HEK293 (cell line): ENCODE data around the gene PROX1.

Experiments
- GLIS2 ChIP-seq: fragments of 450-650 bp; formaldehyde crosslinking; IDR thresholded peaks from 2 replicates; pipeline ENCODE4 v1.5.1; 2016; ENCODE audit warnings: missing biosample characterization, missing genetic modification characterization
- HOXA7 ChIP-seq: sonication (generic); formaldehyde crosslinking; IDR thresholded peaks from 2 replicates; pipeline ENCODE4 v1.8.1; 2022; ENCODE audit warnings: missing genetic modification reagents, borderline replicate concordance
- KLF10 ChIP-seq: fragments of 450-650 bp; IDR thresholded peaks from 2 replicates; pipeline ENCODE4 v1.5.1; 2018; ENCODE audit warnings: missing biosample characterization, mild to moderate bottlenecking, missing genetic modification characterization
- MEIS1 ChIP-seq: sonication (generic); formaldehyde crosslinking; IDR thresholded peaks from 2 replicates; pipeline ENCODE4 v1.8.1; 2022; ENCODE audit warnings: missing genetic modification reagents, mild to moderate bottlenecking, borderline replicate concordance
- MYNN ChIP-seq: fragments of 450-650 bp; formaldehyde crosslinking; IDR thresholded peaks from 2 replicates; pipeline ENCODE4 v1.5.1; 2016; ENCODE audit warnings: missing biosample characterization, missing genetic modification characterization, borderline replicate concordance
- MZF1 ChIP-seq: fragments of 450-650 bp; formaldehyde crosslinking; IDR thresholded peaks from 2 replicates; pipeline ENCODE4 v1.5.1; 2017; ENCODE audit warnings: missing biosample characterization, missing genetic modification characterization, borderline replicate concordance
- PRDM10 ChIP-seq: fragments of 450-650 bp; formaldehyde crosslinking; IDR thresholded peaks from 2 replicates; pipeline ENCODE4 v1.5.1; 2016; ENCODE audit warnings: missing biosample characterization, missing genetic modification characterization
- RBAK ChIP-seq: fragments of 450-650 bp; formaldehyde crosslinking; IDR thresholded peaks from 2 replicates; pipeline ENCODE4 v1.5.1; 2016; ENCODE audit warnings: missing biosample characterization, missing genetic modification characterization
- TCF7L2 ChIP-seq: IDR thresholded peaks from 2 replicates; pipeline ENCODE4 v1.6.1; 2011; ENCODE audit warnings: low read depth, mild to moderate bottlenecking, inconsistent platforms, low read length, moderate library complexity, borderline replicate concordance
- ZBTB6 ChIP-seq: fragments of 450-650 bp; formaldehyde crosslinking; IDR thresholded peaks from 2 replicates; pipeline ENCODE4 v1.5.1; 2017; ENCODE audit warnings: missing biosample characterization, missing genetic modification characterization
- ZNF112 ChIP-seq: fragments of 450-650 bp; formaldehyde crosslinking; IDR thresholded peaks from 2 replicates; pipeline ENCODE4 v1.5.0; 2017; ENCODE audit warnings: missing biosample characterization, missing genetic modification characterization
- ZNF16 ChIP-seq: fragments of 450-650 bp; formaldehyde crosslinking; IDR thresholded peaks from 2 replicates; pipeline ENCODE4 v1.5.1; 2016; ENCODE audit warnings: low read depth, missing biosample characterization, missing genetic modification characterization
- ZNF302 ChIP-seq: fragments of 450-650 bp; formaldehyde crosslinking; IDR thresholded peaks from 2 replicates; pipeline ENCODE4 v1.5.1; 2016; ENCODE audit warnings: missing biosample characterization, missing genetic modification characterization, low read depth
- ZNF324 ChIP-seq: fragments of 450-650 bp; formaldehyde crosslinking; IDR thresholded peaks from 2 replicates; pipeline ENCODE4 v1.5.1; 2016; ENCODE audit warnings: missing biosample characterization, missing genetic modification characterization
- ZNF394 ChIP-seq: fragments of 450-650 bp; formaldehyde crosslinking; IDR thresholded peaks from 2 replicates; pipeline ENCODE4 v1.5.1; 2016; ENCODE audit warnings: missing biosample characterization, missing genetic modification characterization, mild to moderate bottlenecking, moderate library complexity, borderline replicate concordance
- ZNF404 ChIP-seq: fragments of 450-650 bp; formaldehyde crosslinking; IDR thresholded peaks from 2 replicates; pipeline ENCODE4 v1.5.1; 2017; ENCODE audit warnings: missing biosample characterization, missing genetic modification characterization
- ZNF449 ChIP-seq: fragments of 450-650 bp; formaldehyde crosslinking; IDR thresholded peaks from 2 replicates; pipeline ENCODE4 v1.5.1; 2017; ENCODE audit warnings: missing biosample characterization, mild to moderate bottlenecking, missing genetic modification characterization, moderate library complexity
- ZNF473 ChIP-seq: fragments of 450-650 bp; formaldehyde crosslinking; IDR thresholded peaks from 2 replicates; pipeline ENCODE4 v1.5.1; 2017; ENCODE audit warnings: missing biosample characterization, missing genetic modification characterization
- ZNF610 ChIP-seq: fragments of 450-650 bp; formaldehyde crosslinking; IDR thresholded peaks from 2 replicates; pipeline ENCODE4 v1.5.1; 2016; ENCODE audit warnings: missing biosample characterization, missing genetic modification characterization, borderline replicate concordance
- ZNF677 ChIP-seq: fragments of 450-650 bp; IDR thresholded peaks from 2 replicates; pipeline ENCODE4 v1.5.0; 2018; ENCODE audit warnings: missing biosample characterization, mild to moderate bottlenecking, missing genetic modification characterization, moderate library complexity
- ZNF704 ChIP-seq: fragments of 450-650 bp; formaldehyde crosslinking; IDR thresholded peaks from 2 replicates; pipeline ENCODE4 v1.5.1; 2016; ENCODE audit warnings: missing biosample characterization, missing genetic modification characterization
- ZNF768 ChIP-seq: fragments of 450-650 bp; formaldehyde crosslinking; IDR thresholded peaks from 2 replicates; pipeline ENCODE4 v1.5.1; 2018; ENCODE audit warnings: missing biosample characterization, mild to moderate bottlenecking, missing genetic modification characterization
- ZSCAN18 ChIP-seq: fragments of 450-650 bp; formaldehyde crosslinking; IDR thresholded peaks from 2 replicates; pipeline ENCODE4 v1.5.1; 2016; ENCODE audit warnings: missing biosample characterization, missing genetic modification characterization
- TF ChIP-seq, protein P1 (sequence below): fragments of 450-650 bp; formaldehyde crosslinking; IDR thresholded peaks from 2 replicates; pipeline ENCODE4 v1.5.1; 2016; ENCODE audit warnings: missing biosample characterization, missing genetic modification characterization
- TF ChIP-seq, protein P2 (sequence below): fragments of 450-650 bp; formaldehyde crosslinking; IDR thresholded peaks from 2 replicates; pipeline ENCODE4 v1.5.1; 2016; ENCODE audit warnings: missing biosample characterization, missing genetic modification characterization

Gene PROX1

DNA sequence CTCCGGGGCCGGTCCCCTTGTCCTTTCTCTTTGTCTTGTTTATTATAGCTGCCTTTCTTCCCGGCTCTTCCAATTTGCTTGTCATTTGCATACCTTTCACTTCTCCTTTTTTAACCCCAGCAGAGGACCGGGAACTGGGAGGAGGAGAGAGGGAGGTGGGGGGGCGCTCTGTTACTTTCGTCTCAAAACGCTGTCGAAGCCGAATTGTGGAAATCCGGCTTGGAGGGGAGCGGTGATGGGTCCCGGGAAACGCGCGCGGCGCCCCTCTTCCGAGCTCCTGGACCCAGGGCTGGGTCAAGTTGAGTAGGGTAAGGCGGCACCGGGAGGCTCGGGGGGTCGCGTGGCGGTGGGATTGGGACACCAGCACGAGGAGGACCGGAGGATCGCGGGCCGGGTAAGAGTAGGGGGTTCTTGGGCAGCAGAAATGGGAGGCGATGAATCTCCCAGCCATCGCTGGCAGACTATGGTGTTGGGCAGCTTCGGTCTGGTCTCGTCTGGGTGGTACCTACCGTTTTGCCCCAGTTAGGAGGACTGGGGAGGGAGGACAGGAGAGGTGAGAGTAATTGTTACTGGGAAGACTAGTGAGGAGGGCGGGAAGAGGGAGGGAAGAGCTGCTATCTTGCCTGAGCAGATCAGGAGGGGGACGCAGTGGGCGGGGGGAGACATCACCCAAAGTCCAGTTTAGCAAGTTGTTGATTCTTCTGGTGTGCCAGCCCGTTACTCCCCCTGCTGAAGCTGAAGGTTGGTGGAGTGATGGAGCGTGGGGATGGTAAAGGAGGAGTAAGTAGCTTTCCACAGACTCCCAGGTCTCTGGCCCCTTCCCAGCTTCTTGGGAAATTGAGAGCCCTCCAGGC, 1.5 kb downstream of the PROX1 start (continued):
- TF ChIP-seq MZF1 (tag by site-specific recombination) (peak; percentile 52; the same call in 1 of the 2 replicates), ZNF302 (tag by site-specific recombination) (no peak), ZNF704 (tag by site-specific recombination) (no peak), HOXA7 (CRISPR knock-in tag) (no peak), ZNF677 (tag by site-specific recombination) (no peak), ZNF610 (no peak), ZNF404 (tag by site-specific recombination) (no peak), MYNN (tag by site-specific recombination) (no peak), ZNF112 (no peak), ZNF768 (tag by site-specific recombination) (no peak), GLIS2 (tag by site-specific recombination) (peak; percentile 52), ZSCAN18 (tag by site-specific recombination) (no peak), ZNF394 (tag by site-specific recombination) (no peak), ZNF16 (no peak), RBAK (tag by site-specific recombination) (no peak), KLF10 (tag by site-specific recombination) (no peak), ZBTB6 (tag by site-specific recombination) (no peak; the same call in 1 of the 2 replicates), ZNF473 (no peak), MEIS1 (CRISPR knock-in tag) (no peak), PRDM10 (peak; percentile 93), TCF7L2 (no peak), ZNF324 (no peak), ZNF449 (tag by site-specific recombination) (no peak)
- TF ChIP-seq, protein P1, sequence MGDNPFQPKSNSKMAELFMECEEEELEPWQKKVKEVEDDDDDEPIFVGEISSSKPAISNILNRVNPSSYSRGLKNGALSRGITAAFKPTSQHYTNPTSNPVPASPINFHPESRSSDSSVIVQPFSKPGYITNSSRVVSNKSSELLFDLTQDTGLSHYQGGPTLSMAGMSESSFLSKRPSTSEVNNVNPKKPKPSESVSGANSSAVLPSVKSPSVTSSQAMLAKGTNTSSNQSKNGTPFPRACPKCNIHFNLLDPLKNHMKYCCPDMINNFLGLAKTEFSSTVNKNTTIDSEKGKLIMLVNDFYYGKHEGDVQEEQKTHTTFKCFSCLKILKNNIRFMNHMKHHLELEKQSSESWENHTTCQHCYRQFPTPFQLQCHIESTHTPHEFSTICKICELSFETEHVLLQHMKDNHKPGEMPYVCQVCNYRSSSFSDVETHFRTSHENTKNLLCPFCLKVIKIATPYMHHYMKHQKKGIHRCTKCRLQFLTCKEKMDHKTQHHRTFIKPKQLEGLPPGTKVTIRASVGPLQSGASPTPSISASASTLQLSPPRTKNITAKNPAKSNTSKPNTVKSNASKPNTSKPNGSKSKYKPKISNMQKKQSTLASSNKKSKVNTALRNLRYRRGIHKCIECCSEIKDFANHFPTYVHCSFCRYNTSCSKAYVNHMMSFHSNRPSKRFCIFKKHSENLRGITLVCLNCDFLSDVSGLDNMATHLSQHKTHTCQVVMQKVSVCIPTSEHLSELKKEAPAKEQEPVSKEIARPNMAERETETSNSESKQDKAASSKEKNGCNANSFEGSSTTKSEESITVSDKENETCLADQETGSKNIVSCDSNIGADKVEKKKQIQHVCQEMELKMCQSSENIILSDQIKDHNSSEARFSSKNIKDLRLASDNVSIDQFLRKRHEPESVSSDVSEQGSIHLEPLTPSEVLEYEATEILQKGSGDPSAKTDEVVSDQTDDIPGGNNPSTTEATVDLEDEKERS (tag by site-specific recombination): no peak
- TF ChIP-seq, protein P2, sequence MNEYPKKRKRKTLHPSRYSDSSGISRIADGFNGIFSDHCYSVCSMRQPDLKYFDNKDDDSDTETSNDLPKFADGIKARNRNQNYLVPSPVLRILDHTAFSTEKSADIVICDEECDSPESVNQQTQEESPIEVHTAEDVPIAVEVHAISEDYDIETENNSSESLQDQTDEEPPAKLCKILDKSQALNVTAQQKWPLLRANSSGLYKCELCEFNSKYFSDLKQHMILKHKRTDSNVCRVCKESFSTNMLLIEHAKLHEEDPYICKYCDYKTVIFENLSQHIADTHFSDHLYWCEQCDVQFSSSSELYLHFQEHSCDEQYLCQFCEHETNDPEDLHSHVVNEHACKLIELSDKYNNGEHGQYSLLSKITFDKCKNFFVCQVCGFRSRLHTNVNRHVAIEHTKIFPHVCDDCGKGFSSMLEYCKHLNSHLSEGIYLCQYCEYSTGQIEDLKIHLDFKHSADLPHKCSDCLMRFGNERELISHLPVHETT (tag by site-specific recombination): no peak
